Measurements from ENCODE around the gene DAPL1.

Gene DAPL1

GRCh38 chr2:158777077-158777476, 18.0 kb upstream of the DAPL1 start:
- DNase-seq (ENCODE audit: low read depth): no peak

- no peak for DNase-seq (ENCODE audit: low read depth)
Observed at GRCh38 chr2:158778243-158778642, 16.9 kb upstream of the DAPL1 start.

- DNase-seq (ENCODE audit: low read depth): no peak
Observed at GRCh38 chr2:158779621-158780020, 15.5 kb upstream of the DAPL1 start.

- peak; percentile 34 for DNase-seq (ENCODE audit: low read depth)
Observed at GRCh38 chr2:158781353-158781961, 13.7 kb upstream of the DAPL1 start.

- no peak for DNase-seq (ENCODE audit: low read depth)
Observed at GRCh38 chr2:158782136-158782535, 13.0 kb upstream of the DAPL1 start.

GRCh38 chr2:158782616-158783015, 12.5 kb upstream of the DAPL1 start:
- DNase-seq (ENCODE audit: low read depth): peak; percentile 14

GRCh38 chr2:158783923-158784322, 11.2 kb upstream of the DAPL1 start:
- DNase-seq (ENCODE audit: low read depth): no peak

GRCh38 chr2:158786897-158787296, 8.2 kb upstream of the DAPL1 start:
- no peak for DNase-seq (ENCODE audit: low read depth)

- DNase-seq (ENCODE audit: low read depth): no peak
Observed at GRCh38 chr2:158788951-158789350, 6.2 kb upstream of the DAPL1 start.

GRCh38 chr2:158796652-158797051, 1.5 kb downstream of the DAPL1 start:
- no peak for DNase-seq (ENCODE audit: low read depth)

- peak; percentile 9 for DNase-seq (ENCODE audit: low read depth)
Observed at GRCh38 chr2:158797963-158798700, 3.0 kb downstream of the DAPL1 start.

GRCh38 chr2:158799181-158799580, 4.1 kb downstream of the DAPL1 start:
- DNase-seq (ENCODE audit: low read depth): no peak

- DNase-seq (ENCODE audit: low read depth): no peak
Observed at GRCh38 chr2:158803506-158803905, 8.4 kb downstream of the DAPL1 start.

- no peak for DNase-seq (ENCODE audit: low read depth)
Observed at GRCh38 chr2:158805255-158805654, 10.1 kb downstream of the DAPL1 start.

GRCh38 chr2:158805936-158806335, 10.8 kb downstream of the DAPL1 start:
- DNase-seq (ENCODE audit: low read depth): no peak

GRCh38 chr2:158806941-158807340, 11.8 kb downstream of the DAPL1 start:
- no peak for DNase-seq (ENCODE audit: low read depth)

- DNase-seq (ENCODE audit: low read depth): no peak
Observed at GRCh38 chr2:158808426-158808825, 13.3 kb downstream of the DAPL1 start.

GRCh38 chr2:158809816-158810215, 14.7 kb downstream of the DAPL1 start:
- no peak for DNase-seq (ENCODE audit: low read depth)

GRCh38 chr2:158810731-158811460, 15.8 kb downstream of the DAPL1 start:
- DNase-seq (ENCODE audit: low read depth): no peak

- no peak for DNase-seq (ENCODE audit: low read depth)
Observed at GRCh38 chr2:158815166-158815565, 20.0 kb downstream of the DAPL1 start.

- DNase-seq (ENCODE audit: low read depth): no peak
Observed at GRCh38 chr2:158815658-158816057, 20.5 kb downstream of the DAPL1 start.

GRCh38 chr2:158817588-158817987, 22.5 kb downstream of the DAPL1 start:
- peak; percentile 50 for DNase-seq (ENCODE audit: low read depth)

GRCh38 chr2:158818511-158818910, 23.4 kb downstream of the DAPL1 start:
- peak; percentile 3 for DNase-seq (ENCODE audit: low read depth)

Measured in EH (cell line).